GM19351 (cell line): ENCODE measurements around the gene DRG1.
A peak's percentile ranks its signal among the peaks of the same experiment; 100 is the strongest.
"Not testable (repeated sequence)": the region's sequence is repeated elsewhere in the genome, so short reads cannot be mapped to it uniquely, and the experiment has no call there.

Source experiments
- ATAC-seq: cut with Tn5 transposase; IDR thresholded peaks from one replicate; pipeline ENCODE4 v1.9.1; 2021; ENCODE audit warnings: mild to moderate bottlenecking, moderate library complexity; ENCODE audit not compliant: unreplicated experiment

The DRG1 gene

GRCh38 chr22:31441652-31442051 lies 42.2 kb downstream of the DRG1 start:
- no peak for ATAC-seq

GRCh38 chr22:31442768-31443489 lies 43.5 kb downstream of the DRG1 start:
- no peak for ATAC-seq

GRCh38 chr22:31443516-31443915 lies 44.1 kb downstream of the DRG1 start:
- ATAC-seq = no peak

GRCh38 chr22:31445642-31446041 lies 46.2 kb downstream of the DRG1 start:
- no peak for ATAC-seq

- ATAC-seq = no peak
Measured at GRCh38 chr22:31446208-31446607, 46.8 kb downstream of the DRG1 start.

- ATAC-seq = no peak
Measured at GRCh38 chr22:31446767-31447166, 47.4 kb downstream of the DRG1 start.

GRCh38 chr22:31447337-31447736 lies 47.9 kb downstream of the DRG1 start:
- ATAC-seq = no peak

- ATAC-seq = no peak
Measured at GRCh38 chr22:31448382-31448781, 49.0 kb downstream of the DRG1 start.

GRCh38 chr22:31449506-31449905 lies 50.1 kb downstream of the DRG1 start:
- ATAC-seq = no peak

GRCh38 chr22:31451709-31452571 lies 52.5 kb downstream of the DRG1 start:
- ATAC-seq = no peak

- ATAC-seq = no peak
Measured at GRCh38 chr22:31461699-31462098, 62.3 kb downstream of the DRG1 start.

GRCh38 chr22:31465307-31465706 lies 65.9 kb downstream of the DRG1 start:
- ATAC-seq = no peak

GRCh38 chr22:31474743-31475142 lies 75.3 kb downstream of the DRG1 start:
- ATAC-seq = no peak

- ATAC-seq = no peak
Measured at GRCh38 chr22:31475800-31476199, 76.4 kb downstream of the DRG1 start.

- ATAC-seq = peak; percentile 60
Measured at GRCh38 chr22:31477329-31477728, 77.9 kb downstream of the DRG1 start.

GRCh38 chr22:31481129-31481528 lies 81.7 kb downstream of the DRG1 start:
- ATAC-seq = no peak

GRCh38 chr22:31482470-31482869 lies 83.1 kb downstream of the DRG1 start:
- not testable (repeated sequence) for ATAC-seq
